GM23338 (cell line): ENCODE results near the gene ULK4. TPM values are rescaled to one million over a fixed set of nuclear protein-coding genes. Genes with fewer than 3 reads are reported as not detected.

Experiments
- ATAC-seq: fragments of 200-7000 bp; cut with Tn5 transposase; 3 replicates; pipeline ENCODE4 v1.9.1; 2020
- DNase-seq: peaks from one replicate; pipeline ENCODE4 v3.0.0-alpha.2; 2015; ENCODE audit warnings: low spot score
- H2AFZ ChIP-seq: fragments of 200-600 bp; sonication (generic); 2 replicates; pipeline ENCODE4 v1.8.0; 2016; ENCODE audit warnings: antibody characterized with exemption, mild to moderate bottlenecking, moderate library complexity
- H3F3A ChIP-seq: fragments of 200-600 bp; sonication (generic); replicated peaks from 2 replicates; pipeline ENCODE4 v1.8.0; 2017; ENCODE audit warnings: antibody characterized with exemption, mixed run types, low read depth
- H3K27ac ChIP-seq: fragments of 200-600 bp; sonication (generic); 2 replicates; pipeline ENCODE4 v1.6.1; 2016; ENCODE audit warnings: low read depth
- H3K27me3 ChIP-seq: fragments of 200-600 bp; sonication (generic); 2 replicates; pipeline ENCODE4 v1.8.0; 2016; ENCODE audit warnings: mild to moderate bottlenecking, mixed run types, moderate library complexity; ENCODE audit not compliant: insufficient read depth
- H3K36me3 ChIP-seq: fragments of 200-600 bp; sonication (generic); 2 replicates; pipeline ENCODE4 v1.8.0; 2016; ENCODE audit warnings: mild to moderate bottlenecking; ENCODE audit not compliant: insufficient read depth
- H3K4me1 ChIP-seq: fragments of 200-600 bp; sonication (generic); 2 replicates; pipeline ENCODE4 v1.8.0; 2016; ENCODE audit warnings: mild to moderate bottlenecking, moderate library complexity; ENCODE audit not compliant: insufficient read depth
- H3K4me2 ChIP-seq: fragments of 200-600 bp; sonication (generic); 2 replicates; pipeline ENCODE4 v1.7.1; 2017; ENCODE audit warnings: mixed run types
- H3K4me3 ChIP-seq: fragments of 200-600 bp; sonication (generic); 2 replicates; pipeline ENCODE4 v1.6.1; 2016; ENCODE audit warnings: mixed run types
- H3K79me2 ChIP-seq: fragments of 200-600 bp; sonication (generic); replicated peaks from 2 replicates; pipeline ENCODE4 v1.8.0; 2017; ENCODE audit warnings: mild to moderate bottlenecking; ENCODE audit not compliant: insufficient read depth
- H3K9me2 ChIP-seq: fragments of 200-600 bp; sonication (generic); 2 replicates; pipeline ENCODE4 v1.8.0; 2017; ENCODE audit not compliant: insufficient read depth
- H4K20me1 ChIP-seq: fragments of 200-600 bp; sonication (generic); replicated peaks from 2 replicates; pipeline ENCODE4 v1.8.0; 2017; ENCODE audit warnings: mild to moderate bottlenecking; ENCODE audit not compliant: insufficient read depth
- H3K27ac Mint-ChIP-seq: 2 replicates; pipeline ENCODE4 v1.8.0; 2020; ENCODE audit warnings: inconsistent platforms, mild to moderate bottlenecking, moderate library complexity, mixed read lengths
- H3K27me3 Mint-ChIP-seq: 3 replicates; pipeline ENCODE4 v1.8.0; 2022; ENCODE audit warnings: low read depth, mild to moderate bottlenecking, moderate library complexity, mixed read lengths, inconsistent platforms; ENCODE audit not compliant: insufficient read depth, poor library complexity
- H3K36me3 Mint-ChIP-seq: 3 replicates; pipeline ENCODE4 v1.8.0; 2021; ENCODE audit warnings: low read depth, mild to moderate bottlenecking, inconsistent platforms, moderate library complexity, mixed read lengths
- H3K4me1 Mint-ChIP-seq: 3 replicates; pipeline ENCODE4 v1.8.0; 2020; ENCODE audit warnings: mild to moderate bottlenecking, inconsistent platforms, mixed read lengths
- H3K4me3 Mint-ChIP-seq: 3 replicates; pipeline ENCODE4 v1.8.0; 2021; ENCODE audit warnings: moderate library complexity, mild to moderate bottlenecking, inconsistent platforms, mixed read lengths
- H3K9me3 Mint-ChIP-seq: 3 replicates; pipeline ENCODE4 v1.8.0; 2020; ENCODE audit warnings: moderate library complexity, mild to moderate bottlenecking, inconsistent platforms, mixed read lengths
- CREB1 ChIP-seq: fragments of 250-450 bp; sonication (Bioruptor Pico); IDR thresholded peaks from 2 replicates; pipeline ENCODE4 v1.5.0; 2020; ENCODE audit warnings: low read depth, mild to moderate bottlenecking, moderate library complexity
- CTCF ChIP-seq, 2 experiments: fragments of 200-600 bp in 1 of 2; sonication (generic) in 1 of 2; conservative IDR thresholded peaks; 2 replicates each; pipeline versions ENCODE4 v1.5.1 to v1.6.1; 2016 to 2017; ENCODE audit warnings: antibody characterized with exemption in 2 of 2, low read depth in 2 of 2, mild to moderate bottlenecking in 2 of 2, moderate library complexity in 1 of 2
- ETS1 ChIP-seq: IDR thresholded peaks from 2 replicates; pipeline ENCODE4 v1.6.1; 2016; ENCODE audit warnings: antibody characterized with exemption
- EZH2 ChIP-seq: fragments of 200-600 bp; sonication (generic); IDR thresholded peaks from one replicate; pipeline ENCODE4 v1.8.0; 2017; ENCODE audit warnings: antibody characterized with exemption, mild to moderate bottlenecking, low read depth; ENCODE audit not compliant: unreplicated experiment
- EZH2phosphoT487 ChIP-seq: fragments of 200-600 bp; sonication (generic); IDR thresholded peaks from one replicate; pipeline ENCODE4 v1.8.1; 2018; ENCODE audit warnings: antibody characterized with exemption; ENCODE audit not compliant: unreplicated experiment
- JUNB ChIP-seq: IDR thresholded peaks from one replicate; pipeline ENCODE4 v1.6.1; 2016; ENCODE audit warnings: antibody characterized with exemption; ENCODE audit not compliant: unreplicated experiment
- NANOG ChIP-seq: IDR thresholded peaks from 2 replicates; pipeline ENCODE4 v1.6.1; 2016; ENCODE audit warnings: antibody characterized with exemption, borderline replicate concordance
- POLR2AphosphoS5 ChIP-seq: IDR thresholded peaks from 2 replicates; pipeline ENCODE4 v1.6.1; 2016; ENCODE audit warnings: antibody characterized with exemption, low read depth
- REST ChIP-seq: IDR thresholded peaks from one replicate; pipeline ENCODE4 v1.6.1; 2018; ENCODE audit warnings: antibody characterized with exemption; ENCODE audit not compliant: unreplicated experiment
- STAT1 ChIP-seq: IDR thresholded peaks from one replicate; pipeline ENCODE4 v1.6.1; 2016; ENCODE audit warnings: antibody characterized with exemption; ENCODE audit not compliant: unreplicated experiment
- ZNF114 ChIP-seq: fragments of 250-450 bp; sonication (Bioruptor Pico); IDR thresholded peaks from 2 replicates; pipeline ENCODE4 v1.5.0; 2020; ENCODE audit warnings: mild to moderate bottlenecking, moderate library complexity
- ZNF331 ChIP-seq: fragments of 250-450 bp; sonication (Bioruptor Pico); IDR thresholded peaks from 2 replicates; pipeline ENCODE4 v1.5.0; 2020; ENCODE audit warnings: low read depth, mild to moderate bottlenecking, moderate library complexity
- ZNF462 ChIP-seq: fragments of 250-450 bp; sonication (Bioruptor Pico); IDR thresholded peaks from 2 replicates; pipeline ENCODE4 v1.5.0; 2020; ENCODE audit warnings: mild to moderate bottlenecking, moderate library complexity
- polyA plus RNA-seq: library from polyadenylated mRNA; unstranded; fragments of >200 nt; fragmentation: Nextera tagmentation; extraction: Ambion mirVana; gene quantifications from 2 replicates; pipeline ENCODE4 v1.2.1, GENCODE V29; 2016
- total RNA-seq: library from RNA; depleted of rRNA; stranded (reverse); fragments of >200 nt; shearing (Covaris generic); gene quantifications from 2 replicates; pipeline ENCODE4 v1.2.3, GENCODE V29; 2014

The ULK4 gene
- total and polyA plus RNA-seq, 2 experiments from 2014 or later = 20.8 to 41.4 TPM

- ATAC-seq = no peak
- Histone ChIP-seq H4K20me1 (no peaks in the 10 kb centered on the region), H2AFZ (no peak overlapping the region), H3K79me2 (no peaks in the 10 kb centered on the region), H3K4me3 (no peak overlapping the region), H3K4me1 (no peaks in the 10 kb centered on the region), H3K27me3 (no peaks in the 10 kb centered on the region), H3K36me3 (no peaks in the 10 kb centered on the region), H3K27ac (no peak overlapping the region), H3F3A (no peaks in the 10 kb centered on the region), H3K9me2 (peaks cover 3% of the 10 kb centered on the region), H3K4me2 (no peak overlapping the region)
- DNase-seq = no peak
- Mint-ChIP-seq H3K4me1 (no peaks in the 10 kb centered on the region; the same call in 2 of the 3 replicates), H3K9me3 (no peaks in the 10 kb centered on the region), H3K27me3 (peaks cover 2% of the 10 kb centered on the region), H3K27ac (no peak overlapping the region), H3K4me3 (no peak overlapping the region), H3K36me3 (no peaks in the 10 kb centered on the region)
- TF ChIP-seq ZNF462 (CRISPR knock-in tag) (no peak), EZH2phosphoT487 (no peak), ZNF331 (no peak), REST (no peak), JUNB (no peak), POLR2AphosphoS5 (no peak), ZNF114 (no peak), STAT1 (no peak), EZH2 (no peak), NANOG (no peak), CREB1 (no peak), ETS1 (no peak), CTCF (conservative IDR thresholded peaks at IDR 0.05; ENCODE audit: low read depth in 2 of 2) (no peak)
These were observed 362.8 kb downstream of the ULK4 start for GRCh38 chr3:41599127-41599484.
